ENCODE results near the gene ZHX3.

ZHX3 gene

GRCh38 chr20:41317546-41318270, at the start of gene ZHX3:
ZHX3 (minus strand) TSS chr20:41317731; CDS start chr20:41204916, 112,815 bp downstream.
- DNase-seq (ENCODE audit: low read depth, low spot score): peak; percentile 85

- no peak for DNase-seq (ENCODE audit: low read depth, low spot score)
Measured at GRCh38 chr20:41367393-41367695, 49.8 kb upstream of the ZHX3 start.

GRCh38 chr20:41366546-41367392, 49.2 kb upstream of the ZHX3 start, which contains the start of gene EMILIN3:
EMILIN3 (minus strand) TSS chr20:41366818; CDS start chr20:41366634, 184 bp downstream.
- no peak for DNase-seq (ENCODE audit: low read depth, low spot score)

- DNase-seq (ENCODE audit: low read depth, low spot score): no peak
Measured at GRCh38 chr20:41365777-41366545, 48.4 kb upstream of the ZHX3 start.

- DNase-seq (ENCODE audit: low read depth, low spot score): no peak
Measured at GRCh38 chr20:41364967-41365765, 47.6 kb upstream of the ZHX3 start.

- DNase-seq (ENCODE audit: low read depth, low spot score): no peak
Measured at GRCh38 chr20:41364236-41364855, 46.8 kb upstream of the ZHX3 start.

GRCh38 chr20:41363601-41364000, 46.1 kb upstream of the ZHX3 start:
- no peak for DNase-seq (ENCODE audit: low read depth, low spot score)

- DNase-seq (ENCODE audit: low read depth, low spot score): no peak
Measured at GRCh38 chr20:41362748-41363140, 45.2 kb upstream of the ZHX3 start.

GRCh38 chr20:41361757-41362747, 44.5 kb upstream of the ZHX3 start:
- DNase-seq (ENCODE audit: low read depth, low spot score): no peak

GRCh38 chr20:41360831-41361756, 43.6 kb upstream of the ZHX3 start:
- no peak for DNase-seq (ENCODE audit: low read depth, low spot score)

- DNase-seq (ENCODE audit: low read depth, low spot score): no peak
Measured at GRCh38 chr20:41359541-41360011, 42.0 kb upstream of the ZHX3 start.

- no peak for DNase-seq (ENCODE audit: low read depth, low spot score)
Measured at GRCh38 chr20:41358717-41359116, 41.2 kb upstream of the ZHX3 start.

GRCh38 chr20:41358230-41358629, 40.7 kb upstream of the ZHX3 start:
- no peak for DNase-seq (ENCODE audit: low read depth, low spot score)

GRCh38 chr20:41357424-41358163, 40.1 kb upstream of the ZHX3 start:
- DNase-seq (ENCODE audit: low read depth, low spot score): no peak

GRCh38 chr20:41356951-41357350, 39.4 kb upstream of the ZHX3 start:
- DNase-seq (ENCODE audit: low read depth, low spot score): no peak

GRCh38 chr20:41355598-41356203, 38.2 kb upstream of the ZHX3 start:
- no peak for DNase-seq (ENCODE audit: low read depth, low spot score)

- no peak for DNase-seq (ENCODE audit: low read depth, low spot score)
Measured at GRCh38 chr20:41355192-41355591, 37.7 kb upstream of the ZHX3 start.
